ENCODE results near the gene KIF3B. TPM values are rescaled to one million over a fixed set of nuclear protein-coding genes. Genes with fewer than 3 reads are reported as not detected.
A peak's percentile ranks its signal among the peaks of the same experiment; 100 is the strongest.

Gene KIF3B
- total RNA-seq, 2 experiments from 2014 or later: 38.9 to 39.4 TPM

- Mint-ChIP-seq H3K36me3 (peaks cover 26% of the 10 kb centered on the region), H3K4me1 (ENCODE audit: low read depth) (peaks cover 66% of the 10 kb centered on the region), H3K9me3 (no peaks in the 10 kb centered on the region), H3K27ac (peak overlapping the region; percentile 95), H3K27me3 (no peaks in the 10 kb centered on the region), H3K4me3 (peak overlapping the region; percentile 95)
- intact Hi-C loops (cut with micrococcal nuclease): loop anchor here (2.0 to 10.0 kb wide), 7 partner anchors 37 to 608 kb away; partner anchors contain the start of gene TM9SF4
- ChIA-PET POLR2A (interaction anchor here (0.5 to 6.1 kb wide), 10 partner anchors 8 to 166 kb away, joined by 3 to 62 read pairs (median 4); no protein-coding TSS in a partner anchor), CTCF (interaction anchor here (1.0 kb wide), 2 partner anchors 50 to 157 kb away, joined by 3 read pairs; no protein-coding TSS in a partner anchor)
- DNase-seq: peak; percentile 21
These were observed 82.3 kb downstream of the KIF3B start for GRCh38 chr20:32359633-32360332.

GRCh38 chr20:32360333-32360634, 82.8 kb downstream of the KIF3B start:
- Mint-ChIP-seq H3K27ac (peak overlapping the region; percentile 95), H3K9me3 (no peaks in the 10 kb centered on the region), H3K36me3 (peaks cover 26% of the 10 kb centered on the region), H3K4me3 (peak overlapping the region; percentile 95), H3K4me1 (ENCODE audit: low read depth) (peaks cover 66% of the 10 kb centered on the region), H3K27me3 (no peaks in the 10 kb centered on the region)
- intact Hi-C loops (cut with micrococcal nuclease): loop anchor here (10.0 kb wide), 1 partner anchor 295 kb away; no protein-coding TSS in a partner anchor
- no peak for DNase-seq
- POLR2A ChIA-PET: interaction anchor here (1.1 to 6.1 kb wide), 3 partner anchors 33 to 155 kb away, joined by 6 to 62 read pairs (median 7); no protein-coding TSS in a partner anchor
- CTCF ChIA-PET: interaction anchor here (1.0 kb wide), 1 partner anchor 50 kb away, joined by 3 read pairs; no protein-coding TSS in a partner anchor

- Mint-ChIP-seq H3K36me3 (peaks cover 28% of the 10 kb centered on the region), H3K4me1 (ENCODE audit: low read depth) (peaks cover 70% of the 10 kb centered on the region), H3K27ac (peak overlapping the region; percentile 50), H3K27me3 (no peaks in the 10 kb centered on the region), H3K9me3 (no peaks in the 10 kb centered on the region), H3K4me3 (peak overlapping the region; percentile 95)
- ChIA-PET POLR2A (interaction anchor here (0.6 to 1.9 kb wide), 4 partner anchors 29 to 157 kb away, joined by 4 to 6 read pairs (median 4); no protein-coding TSS in a partner anchor), CTCF (interaction anchor here (1.0 kb wide), 1 partner anchor 131 kb away, joined by 3 read pairs; no protein-coding TSS in a partner anchor)
- intact Hi-C loops (cut with micrococcal nuclease): loop anchor here (10.0 kb wide), 1 partner anchor 292 kb away; no protein-coding TSS in a partner anchor
- DNase-seq: no peak
These were observed 85.5 kb downstream of the KIF3B start for GRCh38 chr20:32362901-32363364.

- ChIA-PET CTCF (interaction anchor here (1.0 kb wide), 1 partner anchor 131 kb away, joined by 3 read pairs; no protein-coding TSS in a partner anchor), POLR2A (interaction anchor here (0.6 to 1.4 kb wide), 3 partner anchors 30 to 134 kb away, joined by 4 to 5 read pairs (median 4); no protein-coding TSS in a partner anchor)
- H3K4me1 Mint-ChIP-seq (ENCODE audit: low read depth): peaks cover 76% of the 10 kb centered on the region
- peak overlapping the region; percentile 50 for H3K27ac Mint-ChIP-seq
- no peaks in the 10 kb centered on the region for H3K9me3 Mint-ChIP-seq
- H3K4me3 Mint-ChIP-seq: no peak overlapping the region
- DNase-seq: no peak
- H3K36me3 Mint-ChIP-seq: peaks cover 31% of the 10 kb centered on the region
- intact Hi-C loops (cut with micrococcal nuclease): loop anchor here (10.0 kb wide), 1 partner anchor 291 kb away; no protein-coding TSS in a partner anchor
- H3K27me3 Mint-ChIP-seq: no peaks in the 10 kb centered on the region
These were observed 86.0 kb downstream of the KIF3B start for GRCh38 chr20:32363492-32363891.

- ChIA-PET CTCF (interaction anchor here (1.4 kb wide), 1 partner anchor 132 kb away, joined by 3 read pairs; no protein-coding TSS in a partner anchor), POLR2A (interaction anchor here (1.4 kb wide), 1 partner anchor 31 kb away, joined by 5 read pairs; no protein-coding TSS in a partner anchor)
- intact Hi-C loops (cut with micrococcal nuclease): loop anchor here (5.0 to 10.0 kb wide), 2 partner anchors 32 to 290 kb away; no protein-coding TSS in a partner anchor
- H3K36me3 Mint-ChIP-seq: peaks cover 30% of the 10 kb centered on the region
- DNase-seq: no peak
- no peaks in the 10 kb centered on the region for H3K27me3 Mint-ChIP-seq
- peak overlapping the region; percentile 0 for H3K27ac Mint-ChIP-seq
- no peak overlapping the region for H3K4me3 Mint-ChIP-seq
- H3K9me3 Mint-ChIP-seq: no peaks in the 10 kb centered on the region
- peaks cover 81% of the 10 kb centered on the region for H3K4me1 Mint-ChIP-seq (ENCODE audit: low read depth)
These were observed 87.2 kb downstream of the KIF3B start for GRCh38 chr20:32364554-32365208.

GRCh38 chr20:32365564-32365963, 88.1 kb downstream of the KIF3B start:
- ChIA-PET CTCF (interaction anchor here (1.4 kb wide), 1 partner anchor 133 kb away, joined by 3 read pairs; no protein-coding TSS in a partner anchor), POLR2A (no interaction called here)
- peak overlapping the region; percentile 65 for H3K27ac Mint-ChIP-seq
- no peak overlapping the region for H3K4me3 Mint-ChIP-seq
- no peaks in the 10 kb centered on the region for H3K27me3 Mint-ChIP-seq
- no peak for DNase-seq
- intact Hi-C loops (cut with micrococcal nuclease): loop anchor here (5.0 to 10.0 kb wide), 2 partner anchors 33 to 289 kb away; no protein-coding TSS in a partner anchor
- H3K9me3 Mint-ChIP-seq: no peaks in the 10 kb centered on the region
- peaks cover 26% of the 10 kb centered on the region for H3K36me3 Mint-ChIP-seq
- peaks cover 74% of the 10 kb centered on the region for H3K4me1 Mint-ChIP-seq (ENCODE audit: low read depth)

GRCh38 chr20:32366380-32366779, 88.9 kb downstream of the KIF3B start:
- peaks cover 69% of the 10 kb centered on the region for H3K4me1 Mint-ChIP-seq (ENCODE audit: low read depth)
- H3K9me3 Mint-ChIP-seq: no peaks in the 10 kb centered on the region
- H3K27me3 Mint-ChIP-seq: no peaks in the 10 kb centered on the region
- intact Hi-C loops (cut with micrococcal nuclease): loop anchor here (1.0 to 10.0 kb wide), 4 partner anchors 11 to 288 kb away; no protein-coding TSS in a partner anchor
- CTCF ChIA-PET: no interaction called here
- POLR2A ChIA-PET: no interaction called here
- no peak for DNase-seq
- H3K27ac Mint-ChIP-seq: peak overlapping the region; percentile 65
- no peak overlapping the region for H3K4me3 Mint-ChIP-seq
- peaks cover 25% of the 10 kb centered on the region for H3K36me3 Mint-ChIP-seq

GRCh38 chr20:32368323-32368722, 90.9 kb downstream of the KIF3B start:
- POLR2A ChIA-PET: interaction anchor here (0.9 to 1.3 kb wide), 2 partner anchors 9 to 13 kb away, joined by 3 to 5 read pairs; no protein-coding TSS in a partner anchor
- no peak overlapping the region for H3K4me3 Mint-ChIP-seq
- peaks cover 23% of the 10 kb centered on the region for H3K36me3 Mint-ChIP-seq
- H3K9me3 Mint-ChIP-seq: no peaks in the 10 kb centered on the region
- CTCF ChIA-PET: interaction anchor here (1.3 kb wide), 1 partner anchor 71 kb away, joined by 4 read pairs; no protein-coding TSS in a partner anchor
- peak overlapping the region; percentile 7 for H3K27ac Mint-ChIP-seq
- peaks cover 51% of the 10 kb centered on the region for H3K4me1 Mint-ChIP-seq (ENCODE audit: low read depth)
- intact Hi-C loops (cut with micrococcal nuclease): loop anchor here (5.0 to 10.0 kb wide), 2 partner anchors 36 to 286 kb away; no protein-coding TSS in a partner anchor
- no peak for DNase-seq
- no peaks in the 10 kb centered on the region for H3K27me3 Mint-ChIP-seq

GRCh38 chr20:32368925-32369324, 91.5 kb downstream of the KIF3B start:
- H3K27me3 Mint-ChIP-seq: no peaks in the 10 kb centered on the region

GRCh38 chr20:32370897-32371296, 93.4 kb downstream of the KIF3B start:
- Mint-ChIP-seq H3K36me3 (peaks cover 24% of the 10 kb centered on the region), H3K27me3 (no peaks in the 10 kb centered on the region), H3K9me3 (no peaks in the 10 kb centered on the region), H3K4me1 (ENCODE audit: low read depth) (peaks cover 30% of the 10 kb centered on the region), H3K4me3 (no peak overlapping the region), H3K27ac (no peak overlapping the region)
- intact Hi-C loops (cut with micrococcal nuclease): no loop called here
- ChIA-PET CTCF (interaction anchor here (0.7 kb wide), 1 partner anchor 11 kb away, joined by 3 read pairs; no protein-coding TSS in a partner anchor), POLR2A (no interaction called here)
- DNase-seq: no peak

More at GRCh38 chr20:32368925-32369324, 91.5 kb downstream of the KIF3B start:
- H3K4me1 Mint-ChIP-seq (ENCODE audit: low read depth): peaks cover 45% of the 10 kb centered on the region
- POLR2A ChIA-PET: no interaction called here
- CTCF ChIA-PET: no interaction called here
- no peaks in the 10 kb centered on the region for H3K9me3 Mint-ChIP-seq
- intact Hi-C loops (cut with micrococcal nuclease): loop anchor here (5.0 to 10.0 kb wide), 2 partner anchors 37 to 286 kb away; no protein-coding TSS in a partner anchor
- H3K27ac Mint-ChIP-seq: no peak overlapping the region
- DNase-seq: no peak
- H3K4me3 Mint-ChIP-seq: no peak overlapping the region
- peaks cover 23% of the 10 kb centered on the region for H3K36me3 Mint-ChIP-seq

- intact Hi-C loops (cut with micrococcal nuclease): no loop called here
- peaks cover 9% of the 10 kb centered on the region for H3K4me1 Mint-ChIP-seq (ENCODE audit: low read depth)
- ChIA-PET POLR2A (no interaction called here), CTCF (no interaction called here)
- no peak overlapping the region for H3K27ac Mint-ChIP-seq
- H3K4me3 Mint-ChIP-seq: no peak overlapping the region
- peaks cover 10% of the 10 kb centered on the region for H3K36me3 Mint-ChIP-seq
- no peaks in the 10 kb centered on the region for H3K9me3 Mint-ChIP-seq
- no peak for DNase-seq
- no peaks in the 10 kb centered on the region for H3K27me3 Mint-ChIP-seq
These were observed 101.0 kb downstream of the KIF3B start for GRCh38 chr20:32378461-32378860.
